GM12878 (cell line): Measurements from ENCODE around the gene ACVR1B. TPM values are rescaled to one million over a fixed set of nuclear protein-coding genes. Genes with fewer than 3 reads are reported as not detected.

Experiments
- ATAC-seq: fragments of 200-7000 bp; cut with Tn5 transposase; 3 replicates; pipeline ENCODE4 v1.9.1; 2020; ENCODE audit warnings: mild to moderate bottlenecking, moderate library complexity
- BruUV-seq: library from RNA; stranded (reverse); fragments of 400-500 nt; replicated peaks from 2 replicates; lab custom pipeline; 2021; lab: Mats Ljungman, UMichigan
- CTCF ChIA-PET: fragments of 300-600 bp; sonication (Branson Sonifier 250); formaldehyde crosslinking; extraction: SDS; loops from one replicate; lab custom pipeline; 2021; ENCODE audit warnings: inconsistent platforms; lab: Yijun Ruan, JAX
- POLR2A ChIA-PET: fragments of 350-600 bp; formaldehyde crosslinking; extraction: SDS; loops from one replicate; lab custom pipeline; 2021; ENCODE audit warnings: inconsistent platforms; lab: Charles Lee
- RAD21 ChIA-PET: fragments of 300-600 bp; sonication (Branson Sonifier 250); formaldehyde crosslinking; loops from one replicate; lab custom pipeline; 2023; ENCODE audit warnings: antibody characterized with exemption; ENCODE audit not compliant: unreplicated experiment; lab: Charles Lee
- SMC1A ChIA-PET: fragments of 300-600 bp; sonication (Branson Sonifier 250); formaldehyde crosslinking; loops from one replicate; lab custom pipeline; 2023; ENCODE audit not compliant: unreplicated experiment, uncharacterized antibody; lab: Charles Lee
- DNase-seq: peaks from one replicate; pipeline ENCODE4 v3.0.0-alpha.2; 2011; ENCODE audit warnings: low read depth, low spot score
- FAIRE-seq: peaks from 3 replicates; lab custom pipeline; 2011; peaks lifted over from hg19 to GRCh38; lab: Jason Lieb, UNC
- H2AFZ ChIP-seq: 2 replicates; pipeline ENCODE4 v1.6.0; 2011; ENCODE audit warnings: low read depth, low read length, control low read depth; ENCODE audit not compliant: control insufficient read depth
- H3K27ac ChIP-seq: 2 replicates; pipeline ENCODE4 v1.5.1; 2011; ENCODE audit warnings: control low read depth; ENCODE audit not compliant: control insufficient read depth, insufficient read depth
- H3K27me3 ChIP-seq, 2 experiments: replicated peaks in 1 of 2; 2 replicates each; pipeline versions ENCODE4 v1.6.0 to v1.6.1; 2011; ENCODE audit warnings: low read length in 1 of 2; ENCODE audit not compliant: control insufficient read depth in 2 of 2, insufficient read depth in 2 of 2
- H3K36me3 ChIP-seq, 2 experiments: 2 replicates each; pipeline ENCODE4 v1.5.1; 2011; ENCODE audit warnings: low read length in 1 of 2; ENCODE audit not compliant: control insufficient read depth in 2 of 2, insufficient read depth in 2 of 2
- H3K4me1 ChIP-seq: 2 replicates; pipeline ENCODE4 v1.6.1; 2011; ENCODE audit warnings: mild to moderate bottlenecking, low read length, moderate library complexity, mixed read lengths; ENCODE audit not compliant: control insufficient read depth, insufficient read depth
- H3K4me2 ChIP-seq: 2 replicates; pipeline ENCODE4 v1.6.0; 2011; ENCODE audit warnings: control low read depth; ENCODE audit not compliant: control insufficient read depth, insufficient read depth
- H3K4me3 ChIP-seq: fragments of 200-600 bp; sonication (generic); 2 replicates; pipeline ENCODE4 v1.5.1; 2016
- H3K79me2 ChIP-seq: 2 replicates; pipeline ENCODE4 v1.6.0; 2011; ENCODE audit warnings: low read length; ENCODE audit not compliant: control insufficient read depth, insufficient read depth
- H3K9ac ChIP-seq: 2 replicates; pipeline ENCODE4 v1.8.0; 2011; ENCODE audit warnings: low read length, control low read depth, mixed read lengths; ENCODE audit not compliant: control insufficient read depth, insufficient read depth
- H3K9me3 ChIP-seq: replicated peaks from 3 replicates; pipeline ENCODE4 v1.5.1; 2011; ENCODE audit warnings: mild to moderate bottlenecking, low read length; ENCODE audit not compliant: control insufficient read depth, insufficient read depth
- H4K20me1 ChIP-seq: 2 replicates; pipeline ENCODE4 v1.6.0; 2011; ENCODE audit not compliant: control insufficient read depth, insufficient read depth
- FOXM1 ChIP-seq: IDR thresholded peaks from 2 replicates; pipeline ENCODE4 v1.6.1; 2012; ENCODE audit warnings: low read depth, mild to moderate bottlenecking, inconsistent platforms, low read length, moderate library complexity
- HDAC2 ChIP-seq: fragments of 200-600 bp; sonication (generic); IDR thresholded peaks from 2 replicates; pipeline ENCODE4 v1.6.1; 2017
- MEF2A ChIP-seq: IDR thresholded peaks from 2 replicates; pipeline ENCODE4 v1.6.1; 2011; ENCODE audit warnings: low read depth, mild to moderate bottlenecking, low read length, moderate library complexity; ENCODE audit not compliant: insufficient read depth
- NRF1 ChIP-seq: conservative IDR thresholded peaks from 2 replicates; pipeline ENCODE4 v1.6.1; 2011; ENCODE audit warnings: mild to moderate bottlenecking, low read depth, low read length, improper control_type of control experiment
- RELA ChIP-seq: fragments of 450-650 bp; IDR thresholded peaks from 2 replicates; pipeline ENCODE4 v1.8.0; 2014; ENCODE audit warnings: borderline replicate concordance; ENCODE audit not compliant: partially characterized antibody
- STAT1 ChIP-seq: fragments of 450-650 bp; conservative IDR thresholded peaks from 2 replicates; pipeline ENCODE4 v1.6.1; 2014; ENCODE audit warnings: antibody characterized with exemption, mild to moderate bottlenecking
- USF1 ChIP-seq: IDR thresholded peaks from 2 replicates; pipeline ENCODE4 v1.6.1; 2011; ENCODE audit warnings: borderline replicate concordance, low read depth, mild to moderate bottlenecking, moderate library complexity, mixed read lengths, low read length; ENCODE audit not compliant: insufficient read depth; ENCODE audit errors: extremely low read length
- ZBTB40 ChIP-seq: fragments of 450-650 bp; IDR thresholded peaks from 2 replicates; pipeline ENCODE4 v1.6.1; 2016; ENCODE audit warnings: mild to moderate bottlenecking, moderate library complexity, borderline replicate concordance
- WGBS: methylation state at CpG from one replicate; pipeline ENCODE4 v1.1.6; 2016; ENCODE audit warnings: low lambda C conversion rate; ENCODE audit not compliant: insufficient replicate concordance, insufficient coverage; ENCODE audit errors: missing lambda C conversion rate; 5-methylcytosine and 5-hydroxymethylcytosine counted together
- in situ Hi-C: fragments of 300-500 bp; cut with MboI; formaldehyde crosslinking; loops from 9 replicates; pipeline ENCODE4 v1.14.3; 2018; ENCODE audit warnings: mixed read lengths
- intact Hi-C: fragments of 100-400 bp; cut with micrococcal nuclease; formaldehyde crosslinking; loops from one replicate; pipeline ENCODE4 v1.14.2; 2022; ENCODE audit not compliant: unreplicated experiment
- polyA plus RNA-seq, 11 experiments: library from polyadenylated mRNA; depleted of rRNA in 4 of 11; unstranded in 6 of 11; stranded (reverse) in 5 of 11; fragments of >200 nt; fragmentation: Nextera tagmentation in 4 of 11; fragmentation: Illumina TruSeq in 1 of 11; extraction: Ambion mirVana in 4 of 11; extraction: Trizol in 1 of 11; gene quantifications; 1 replicate in 1 of 11; 2 replicates in 10 of 11; pipeline versions ENCODE4 v1.2.1 to v1.2.3, GENCODE V29; 2011 to 2016; ENCODE audit warnings: inconsistent platforms in 2 of 11, missing spikeins in 2 of 11, low read depth in 1 of 11
- total RNA-seq, 4 experiments: library from RNA; depleted of rRNA in 3 of 4; stranded (reverse); fragments of >200 nt in 3 of 4; fragmentation: Illumina TruSeq in 1 of 4; extraction: Trizol in 1 of 4; gene quantifications; 2 replicates each; pipeline versions ENCODE4 v1.2.1 to v1.2.3, GENCODE V29; 2013 to 2021
- TF ChIP-seq, protein P1 (sequence below): IDR thresholded peaks from 2 replicates; pipeline ENCODE4 v1.6.1; 2012; ENCODE audit warnings: low read length, inconsistent platforms
- TF ChIP-seq, protein P2 (sequence below): fragments of 450-650 bp; formaldehyde crosslinking; IDR thresholded peaks from 2 replicates; pipeline ENCODE4 v1.5.0; 2022; ENCODE audit warnings: mild to moderate bottlenecking, missing genetic modification characterization
- TF ChIP-seq, protein P3 (sequence below): fragments of 450-650 bp; IDR thresholded peaks from 2 replicates; pipeline ENCODE4 v1.6.1; 2017; ENCODE audit warnings: low read depth, mild to moderate bottlenecking, moderate library complexity

ACVR1B gene
- total and polyA plus RNA-seq, 10 of the 15 experiments (the other 5 are each of a cell fraction or from before 2014, with no cell fraction given) = 0.02 to 0.69 (median 0.16) TPM; not detected in 2

- no peaks in the 10 kb centered on the region for H4K20me1 ChIP-seq
- no peak overlapping the region for H3K4me2 ChIP-seq
- RAD21 ChIA-PET = interaction anchor here (1.0 kb wide), 1 partner anchor 49 kb away, joined by 3 read pairs; no protein-coding TSS in a partner anchor
- H3K4me1 ChIP-seq = peaks cover 35% of the 10 kb centered on the region
- CTCF ChIA-PET = interaction anchor here (0.7 to 2.6 kb wide), 7 partner anchors 10 to 329 kb away, joined by 3 to 12 read pairs (median 6); no protein-coding TSS in a partner anchor
- H3K36me3 ChIP-seq = no peaks in the 10 kb centered on the region
- SMC1A ChIA-PET = interaction anchor here (0.6 to 1.4 kb wide), 2 partner anchors 10 to 26 kb away, joined by 3 read pairs; no protein-coding TSS in a partner anchor
- H3K27ac ChIP-seq = no peak overlapping the region
- POLR2A ChIA-PET = interaction anchor here (0.8 kb wide), 1 partner anchor 10 kb away, joined by 4 read pairs; no protein-coding TSS in a partner anchor
- no peak for FAIRE-seq
- BruUV-seq = no TSS peak
- no peaks in the 10 kb centered on the region for H3K27me3 ChIP-seq
- no peak for ATAC-seq
- no peak overlapping the region for H3K4me3 ChIP-seq
- in situ Hi-C loops (no loop called here), intact Hi-C loops (no loop called here)
- H3K9ac ChIP-seq = no peak overlapping the region
- H2AFZ ChIP-seq = no peak overlapping the region
- no peaks in the 10 kb centered on the region for H3K9me3 ChIP-seq
- H3K79me2 ChIP-seq = no peaks in the 10 kb centered on the region
- 57% methylated on average over 2 of the region's 2 CpGs for WGBS
- no peak for DNase-seq
- TF ChIP-seq USF1 = no peak
- no peak for TF ChIP-seq MEF2A
- TF ChIP-seq STAT1 = no peak
- TF ChIP-seq RELA = no peak
- no peak for TF ChIP-seq NRF1
- TF ChIP-seq HDAC2 = no peak
- TF ChIP-seq FOXM1 = no peak
- TF ChIP-seq, protein P1, sequence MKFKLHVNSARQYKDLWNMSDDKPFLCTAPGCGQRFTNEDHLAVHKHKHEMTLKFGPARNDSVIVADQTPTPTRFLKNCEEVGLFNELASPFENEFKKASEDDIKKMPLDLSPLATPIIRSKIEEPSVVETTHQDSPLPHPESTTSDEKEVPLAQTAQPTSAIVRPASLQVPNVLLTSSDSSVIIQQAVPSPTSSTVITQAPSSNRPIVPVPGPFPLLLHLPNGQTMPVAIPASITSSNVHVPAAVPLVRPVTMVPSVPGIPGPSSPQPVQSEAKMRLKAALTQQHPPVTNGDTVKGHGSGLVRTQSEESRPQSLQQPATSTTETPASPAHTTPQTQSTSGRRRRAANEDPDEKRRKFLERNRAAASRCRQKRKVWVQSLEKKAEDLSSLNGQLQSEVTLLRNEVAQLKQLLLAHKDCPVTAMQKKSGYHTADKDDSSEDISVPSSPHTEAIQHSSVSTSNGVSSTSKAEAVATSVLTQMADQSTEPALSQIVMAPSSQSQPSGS = no peak
- TF ChIP-seq, protein P2, sequence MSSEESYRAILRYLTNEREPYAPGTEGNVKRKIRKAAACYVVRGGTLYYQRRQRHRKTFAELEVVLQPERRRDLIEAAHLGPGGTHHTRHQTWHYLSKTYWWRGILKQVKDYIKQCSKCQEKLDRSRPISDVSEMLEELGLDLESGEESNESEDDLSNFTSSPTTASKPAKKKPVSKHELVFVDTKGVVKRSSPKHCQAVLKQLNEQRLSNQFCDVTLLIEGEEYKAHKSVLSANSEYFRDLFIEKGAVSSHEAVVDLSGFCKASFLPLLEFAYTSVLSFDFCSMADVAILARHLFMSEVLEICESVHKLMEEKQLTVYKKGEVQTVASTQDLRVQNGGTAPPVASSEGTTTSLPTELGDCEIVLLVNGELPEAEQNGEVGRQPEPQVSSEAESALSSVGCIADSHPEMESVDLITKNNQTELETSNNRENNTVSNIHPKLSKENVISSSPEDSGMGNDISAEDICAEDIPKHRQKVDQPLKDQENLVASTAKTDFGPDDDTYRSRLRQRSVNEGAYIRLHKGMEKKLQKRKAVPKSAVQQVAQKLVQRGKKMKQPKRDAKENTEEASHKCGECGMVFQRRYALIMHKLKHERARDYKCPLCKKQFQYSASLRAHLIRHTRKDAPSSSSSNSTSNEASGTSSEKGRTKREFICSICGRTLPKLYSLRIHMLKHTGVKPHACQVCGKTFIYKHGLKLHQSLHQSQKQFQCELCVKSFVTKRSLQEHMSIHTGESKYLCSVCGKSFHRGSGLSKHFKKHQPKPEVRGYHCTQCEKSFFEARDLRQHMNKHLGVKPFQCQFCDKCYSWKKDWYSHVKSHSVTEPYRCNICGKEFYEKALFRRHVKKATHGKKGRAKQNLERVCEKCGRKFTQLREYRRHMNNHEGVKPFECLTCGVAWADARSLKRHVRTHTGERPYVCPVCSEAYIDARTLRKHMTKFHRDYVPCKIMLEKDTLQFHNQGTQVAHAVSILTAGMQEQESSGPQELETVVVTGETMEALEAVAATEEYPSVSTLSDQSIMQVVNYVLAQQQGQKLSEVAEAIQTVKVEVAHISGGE (CRISPR knock-in tag) = no peak
- TF ChIP-seq, protein P3, sequence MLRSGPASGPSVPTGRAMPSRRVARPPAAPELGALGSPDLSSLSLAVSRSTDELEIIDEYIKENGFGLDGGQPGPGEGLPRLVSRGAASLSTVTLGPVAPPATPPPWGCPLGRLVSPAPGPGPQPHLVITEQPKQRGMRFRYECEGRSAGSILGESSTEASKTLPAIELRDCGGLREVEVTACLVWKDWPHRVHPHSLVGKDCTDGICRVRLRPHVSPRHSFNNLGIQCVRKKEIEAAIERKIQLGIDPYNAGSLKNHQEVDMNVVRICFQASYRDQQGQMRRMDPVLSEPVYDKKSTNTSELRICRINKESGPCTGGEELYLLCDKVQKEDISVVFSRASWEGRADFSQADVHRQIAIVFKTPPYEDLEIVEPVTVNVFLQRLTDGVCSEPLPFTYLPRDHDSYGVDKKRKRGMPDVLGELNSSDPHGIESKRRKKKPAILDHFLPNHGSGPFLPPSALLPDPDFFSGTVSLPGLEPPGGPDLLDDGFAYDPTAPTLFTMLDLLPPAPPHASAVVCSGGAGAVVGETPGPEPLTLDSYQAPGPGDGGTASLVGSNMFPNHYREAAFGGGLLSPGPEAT = no peak
- no peak for TF ChIP-seq ZBTB40
These were observed 29.4 kb upstream of the ACVR1B start for GRCh38 chr12:51922146-51922545.
